HEK293 (cell line): ENCODE measurements around the gene HMCN1.

Source experiments
- CTCF ChIA-PET: fragments of 350-600 bp; formaldehyde crosslinking; extraction: SDS; loops from one replicate; lab custom pipeline; 2021; ENCODE audit warnings: antibody characterized with exemption; lab: Yijun Ruan, JAX
- POLR2A ChIA-PET: fragments of 300-600 bp; formaldehyde crosslinking; extraction: SDS; loops from one replicate; lab custom pipeline; 2020; ENCODE audit warnings: antibody characterized with exemption, inconsistent platforms; lab: Yijun Ruan, JAX
- H3K27ac ChIP-seq: fragments of 200-500 bp; sonication (Bioruptor generic); 2 replicates; pipeline ENCODE4 v1.5.1; 2014; ENCODE audit warnings: low read depth, low read length, control low read depth, inconsistent platforms; ENCODE audit errors: extremely low read depth
- H3K36me3 ChIP-seq, 2 experiments: fragments of 200-500 bp in 1 of 2; sonication (Bioruptor generic) in 1 of 2; 1 replicate in 1 of 2; 2 replicates in 1 of 2; pipeline ENCODE4 v1.5.1; 2014 to 2017; ENCODE audit warnings: inconsistent platforms in 2 of 2, low read length in 2 of 2; ENCODE audit not compliant: control insufficient read depth in 2 of 2, insufficient read depth in 1 of 2
- H3K4me1 ChIP-seq: fragments of 200-500 bp; sonication (Bioruptor generic); 2 replicates; pipeline ENCODE4 v1.5.1; 2014; ENCODE audit warnings: mild to moderate bottlenecking, low read length, inconsistent platforms; ENCODE audit not compliant: control insufficient read depth, insufficient read depth
- H3K4me3 ChIP-seq: 2 replicates; pipeline ENCODE4 v1.5.1; 2011; ENCODE audit warnings: low read depth, mild to moderate bottlenecking, control low read depth, low read length, moderate library complexity
- H3K9me3 ChIP-seq: fragments of 200-500 bp; sonication (Bioruptor generic); 2 replicates; pipeline ENCODE4 v1.5.1; 2014; ENCODE audit warnings: low read depth, low read length, inconsistent platforms; ENCODE audit not compliant: control insufficient read depth, insufficient read depth
- HOXD13 ChIP-seq: sonication (generic); formaldehyde crosslinking; IDR thresholded peaks from 2 replicates; pipeline ENCODE4 v1.8.0; 2022; ENCODE audit warnings: missing genetic modification reagents, borderline replicate concordance
- OSR2 ChIP-seq: fragments of 450-650 bp; formaldehyde crosslinking; IDR thresholded peaks from 2 replicates; pipeline ENCODE4 v1.5.1; 2016; ENCODE audit warnings: missing biosample characterization, missing genetic modification characterization
- ZBTB21 ChIP-seq: fragments of 450-650 bp; formaldehyde crosslinking; IDR thresholded peaks from 2 replicates; pipeline ENCODE4 v1.5.1; 2017; ENCODE audit warnings: missing biosample characterization, missing genetic modification characterization
- ZBTB6 ChIP-seq: fragments of 450-650 bp; formaldehyde crosslinking; IDR thresholded peaks from 2 replicates; pipeline ENCODE4 v1.5.1; 2017; ENCODE audit warnings: missing biosample characterization, missing genetic modification characterization
- ZBTB8A ChIP-seq: fragments of 450-650 bp; formaldehyde crosslinking; IDR thresholded peaks from 2 replicates; pipeline ENCODE4 v1.5.1; 2016; ENCODE audit warnings: missing biosample characterization, missing genetic modification characterization
- ZNF514 ChIP-seq: fragments of 450-650 bp; formaldehyde crosslinking; IDR thresholded peaks from 2 replicates; pipeline ENCODE4 v1.5.1; 2016; ENCODE audit warnings: missing biosample characterization, missing genetic modification characterization
- ZNF585B ChIP-seq: fragments of 450-650 bp; formaldehyde crosslinking; IDR thresholded peaks from 2 replicates; pipeline ENCODE4 v1.5.1; 2016; ENCODE audit warnings: missing biosample characterization, missing genetic modification characterization
- ZNF610 ChIP-seq: fragments of 450-650 bp; formaldehyde crosslinking; IDR thresholded peaks from 2 replicates; pipeline ENCODE4 v1.5.1; 2016; ENCODE audit warnings: missing biosample characterization, missing genetic modification characterization, borderline replicate concordance
- ZNF621 ChIP-seq: fragments of 450-650 bp; formaldehyde crosslinking; IDR thresholded peaks from 2 replicates; pipeline ENCODE4 v1.5.1; 2017; ENCODE audit warnings: missing biosample characterization, missing genetic modification characterization
- ZNF76 ChIP-seq: fragments of 450-650 bp; formaldehyde crosslinking; IDR thresholded peaks from 2 replicates; pipeline ENCODE4; 2016; ENCODE audit warnings: low read depth, missing biosample characterization, missing genetic modification characterization, borderline replicate concordance
- ZSCAN4 ChIP-seq: fragments of 450-650 bp; formaldehyde crosslinking; IDR thresholded peaks from 2 replicates; pipeline ENCODE4 v1.5.1; 2017; ENCODE audit warnings: missing biosample characterization, missing genetic modification characterization
- TF ChIP-seq, protein P1 (sequence below): fragments of 450-650 bp; formaldehyde crosslinking; IDR thresholded peaks from 2 replicates; pipeline ENCODE4 v1.5.1; 2016; ENCODE audit warnings: missing biosample characterization, missing genetic modification characterization
- TF ChIP-seq, protein P2 (sequence below): fragments of 450-650 bp; formaldehyde crosslinking; IDR thresholded peaks from 2 replicates; pipeline ENCODE4 v1.5.1; 2017; ENCODE audit warnings: missing biosample characterization, missing genetic modification characterization
- TF ChIP-seq, protein P3 (sequence below): IDR thresholded peaks from 2 replicates; pipeline ENCODE4 v1.6.1; 2011; ENCODE audit warnings: mild to moderate bottlenecking, low read depth, low read length, borderline replicate concordance
- TF ChIP-seq, protein P4 (sequence below): fragments of 450-650 bp; formaldehyde crosslinking; IDR thresholded peaks from 2 replicates; pipeline ENCODE4 v1.5.1; 2016; ENCODE audit warnings: missing biosample characterization, missing genetic modification characterization

Gene HMCN1

GRCh38 chr1:185843986-185844385 is 109.8 kb downstream of the HMCN1 start:
- H3K4me1 ChIP-seq: no peaks in the 10 kb centered on the region
- ChIA-PET CTCF (interaction anchor here (0.6 kb wide), 1 partner anchor 14 kb away, joined by 3 read pairs; no protein-coding TSS in a partner anchor), POLR2A (no interaction called here)
- TF ChIP-seq ZSCAN4 (no peak), ZBTB8A (tag by site-specific recombination) (no peak), ZNF514 (tag by site-specific recombination) (no peak), ZBTB21 (tag by site-specific recombination) (no peak), ZNF621 (tag by site-specific recombination) (no peak), OSR2 (tag by site-specific recombination) (no peak), ZNF610 (tag by site-specific recombination) (no peak), HOXD13 (CRISPR knock-in tag) (no peak)
- TF ChIP-seq, protein P1, sequence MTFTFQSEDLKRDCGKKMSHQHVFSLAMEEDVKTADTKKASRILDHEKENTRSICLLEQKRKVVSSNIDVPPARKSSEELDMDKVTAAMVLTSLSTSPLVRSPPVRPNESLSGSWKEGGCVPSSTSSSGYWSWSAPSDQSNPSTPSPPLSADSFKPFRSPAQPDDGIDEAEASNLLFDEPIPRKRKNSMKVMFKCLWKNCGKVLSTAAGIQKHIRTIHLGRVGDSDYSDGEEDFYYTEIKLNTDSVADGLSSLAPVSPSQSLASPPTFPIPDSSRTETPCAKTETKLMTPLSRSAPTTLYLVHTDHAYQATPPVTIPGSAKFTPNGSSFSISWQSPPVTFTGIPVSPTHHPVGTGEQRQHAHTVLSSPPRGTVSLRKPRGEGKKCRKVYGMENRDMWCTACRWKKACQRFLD (tag by site-specific recombination): no peak
- TF ChIP-seq, protein P2, sequence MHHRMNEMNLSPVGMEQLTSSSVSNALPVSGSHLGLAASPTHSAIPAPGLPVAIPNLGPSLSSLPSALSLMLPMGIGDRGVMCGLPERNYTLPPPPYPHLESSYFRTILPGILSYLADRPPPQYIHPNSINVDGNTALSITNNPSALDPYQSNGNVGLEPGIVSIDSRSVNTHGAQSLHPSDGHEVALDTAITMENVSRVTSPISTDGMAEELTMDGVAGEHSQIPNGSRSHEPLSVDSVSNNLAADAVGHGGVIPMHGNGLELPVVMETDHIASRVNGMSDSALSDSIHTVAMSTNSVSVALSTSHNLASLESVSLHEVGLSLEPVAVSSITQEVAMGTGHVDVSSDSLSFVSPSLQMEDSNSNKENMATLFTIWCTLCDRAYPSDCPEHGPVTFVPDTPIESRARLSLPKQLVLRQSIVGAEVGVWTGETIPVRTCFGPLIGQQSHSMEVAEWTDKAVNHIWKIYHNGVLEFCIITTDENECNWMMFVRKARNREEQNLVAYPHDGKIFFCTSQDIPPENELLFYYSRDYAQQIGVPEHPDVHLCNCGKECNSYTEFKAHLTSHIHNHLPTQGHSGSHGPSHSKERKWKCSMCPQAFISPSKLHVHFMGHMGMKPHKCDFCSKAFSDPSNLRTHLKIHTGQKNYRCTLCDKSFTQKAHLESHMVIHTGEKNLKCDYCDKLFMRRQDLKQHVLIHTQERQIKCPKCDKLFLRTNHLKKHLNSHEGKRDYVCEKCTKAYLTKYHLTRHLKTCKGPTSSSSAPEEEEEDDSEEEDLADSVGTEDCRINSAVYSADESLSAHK (tag by site-specific recombination): no peak
- TF ChIP-seq, protein P3, sequence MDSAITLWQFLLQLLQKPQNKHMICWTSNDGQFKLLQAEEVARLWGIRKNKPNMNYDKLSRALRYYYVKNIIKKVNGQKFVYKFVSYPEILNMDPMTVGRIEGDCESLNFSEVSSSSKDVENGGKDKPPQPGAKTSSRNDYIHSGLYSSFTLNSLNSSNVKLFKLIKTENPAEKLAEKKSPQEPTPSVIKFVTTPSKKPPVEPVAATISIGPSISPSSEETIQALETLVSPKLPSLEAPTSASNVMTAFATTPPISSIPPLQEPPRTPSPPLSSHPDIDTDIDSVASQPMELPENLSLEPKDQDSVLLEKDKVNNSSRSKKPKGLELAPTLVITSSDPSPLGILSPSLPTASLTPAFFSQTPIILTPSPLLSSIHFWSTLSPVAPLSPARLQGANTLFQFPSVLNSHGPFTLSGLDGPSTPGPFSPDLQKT: no peak
- TF ChIP-seq, protein P4, sequence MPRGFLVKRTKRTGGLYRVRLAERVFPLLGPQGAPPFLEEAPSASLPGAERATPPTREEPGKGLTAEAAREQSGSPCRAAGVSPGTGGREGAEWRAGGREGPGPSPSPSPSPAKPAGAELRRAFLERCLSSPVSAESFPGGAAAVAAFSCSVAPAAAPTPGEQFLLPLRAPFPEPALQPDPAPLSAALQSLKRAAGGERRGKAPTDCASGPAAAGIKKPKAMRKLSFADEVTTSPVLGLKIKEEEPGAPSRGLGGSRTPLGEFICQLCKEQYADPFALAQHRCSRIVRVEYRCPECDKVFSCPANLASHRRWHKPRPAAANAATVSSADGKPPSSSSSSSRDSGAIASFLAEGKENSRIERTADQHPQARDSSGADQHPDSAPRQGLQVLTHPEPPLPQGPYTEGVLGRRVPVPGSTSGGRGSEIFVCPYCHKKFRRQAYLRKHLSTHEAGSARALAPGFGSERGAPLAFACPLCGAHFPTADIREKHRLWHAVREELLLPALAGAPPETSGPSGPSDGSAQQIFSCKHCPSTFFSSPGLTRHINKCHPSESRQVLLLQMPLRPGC: no peak
- no peak overlapping the region for H3K4me3 ChIP-seq
- H3K9me3 ChIP-seq: no peaks in the 10 kb centered on the region
- no peak overlapping the region for H3K27ac ChIP-seq
- H3K36me3 ChIP-seq: no peaks in the 10 kb centered on the region

GRCh38 chr1:185846672-185847444 is 112.7 kb downstream of the HMCN1 start:
- H3K4me1 ChIP-seq: no peaks in the 10 kb centered on the region
- H3K27ac ChIP-seq: no peak overlapping the region
- no peaks in the 10 kb centered on the region for H3K36me3 ChIP-seq
- H3K4me3 ChIP-seq: no peak overlapping the region
- TF ChIP-seq ZNF76 (tag by site-specific recombination) (no peak), ZNF585B (tag by site-specific recombination) (no peak), ZBTB6 (tag by site-specific recombination) (no peak)
- TF ChIP-seq, protein P4: no peak
- TF ChIP-seq, all 188 proteins: peak for 0
- ChIA-PET POLR2A (no interaction called here), CTCF (no interaction called here)
- no peaks in the 10 kb centered on the region for H3K9me3 ChIP-seq
